Ovary (tissue), 9 donors: Measurements from ENCODE around the gene DLX3. TPM values are rescaled to one million over a fixed set of nuclear protein-coding genes. Genes with fewer than 3 reads are reported as not detected.

ENCODE experiments used
- DNase-seq, 5 donors: peaks; one replicate each; pipeline ENCODE4 v3.0.0-alpha.2; 2019 to 2020
- H3K27ac ChIP-seq, 2 donors: fragments of 200-600 bp; one replicate each; pipeline versions ENCODE4 v1.5.1 to v1.8.0; 2019 to 2022
- H3K27me3 ChIP-seq: fragments of 200-600 bp; one replicate; pipeline ENCODE4 v1.8.0; 2022
- H3K36me3 ChIP-seq: fragments of 200-600 bp; sonication (generic); one replicate; pipeline ENCODE4 v1.5.1; 2019
- H3K4me1 ChIP-seq: one replicate; pipeline ENCODE4 v1.8.1; 2013; ENCODE audit warnings: mild to moderate bottlenecking, moderate library complexity; ENCODE audit not compliant: insufficient read depth
- H3K4me3 ChIP-seq: fragments of 200-600 bp; sonication (generic); one replicate; pipeline ENCODE4 v1.5.1; 2017
- H3K9me3 ChIP-seq, 2 donors: fragments of 200-600 bp in 1 of 2; sonication (generic) in 1 of 2; one replicate each; pipeline versions ENCODE4 v1.5.1 to v1.8.1; 2013 to 2019; ENCODE audit warnings: mild to moderate bottlenecking in 1 of 2, moderate library complexity in 1 of 2
- CTCF ChIP-seq, 3 donors: fragments of 450-650 bp in 2 of 3; fragments of 200-600 bp in 1 of 3; IDR thresholded peaks; one replicate each; pipeline versions ENCODE4 v1.5.1 to v1.8.0; 2016 to 2022; ENCODE audit warnings: antibody characterized with exemption in 3 of 3, mild to moderate bottlenecking in 1 of 3
- EP300 ChIP-seq: sonication (generic); formaldehyde crosslinking; IDR thresholded peaks from one replicate; pipeline ENCODE4 v1.6.1; 2017; ENCODE audit warnings: antibody characterized with exemption
- POLR2A ChIP-seq: fragments of 450-650 bp; IDR thresholded peaks from one replicate; pipeline ENCODE4 v1.6.1; 2017; ENCODE audit warnings: antibody characterized with exemption, mild to moderate bottlenecking, moderate library complexity
- WGBS, 3 donors: extraction: QIAGEN DNeasy Blood & Tissue Kit in 1 of 3; methylation state at CpG; one replicate each; pipeline versions ENCODE4 v1.1.5 to v1.1.7; 2013 to 2017; 5-methylcytosine and 5-hydroxymethylcytosine counted together
- intact Hi-C, 4 donors: fragments of 100-400 bp; cut with DNase I; formaldehyde crosslinking; loops; one replicate each; pipeline versions ENCODE4 v1.11.0 to v1.15.1; 2022 to 2023
- polyA plus RNA-seq, 2 donors: library from polyadenylated mRNA; stranded (reverse); fragments of 200-250 nt in 1 of 2; fragments of 350-450 nt in 1 of 2; fragmentation: Illumina TruSeq in 1 of 2; extraction: RNeasy Lipid Tissue Mini Kit (QIAGEN cat#74804) in 1 of 2; gene quantifications; one replicate each; pipeline ENCODE4 v1.2.3, GENCODE V29; 2013 to 2014
- total RNA-seq, 7 donors: library from RNA; depleted of rRNA in 2 of 7; stranded (reverse); fragments of >200 nt in 2 of 7; fragmentation: NEBNext Ultra II Directional in 3 of 7; extraction: Animal tissue kit (Norgen Biotek cat#: 25700) in 3 of 7; gene quantifications; one replicate each; pipeline versions ENCODE4 v1.1.0 to v1.2.4, GENCODE V29; 2016 to 2023
- donor health status: DM: no; HTN: no; CAD: no; lungs with moderate emphysema.
- donor health status: DM: no; HTN: no; CAD: no.
- donor health status: Bipolar disorder and iron deficiency.
- donor health status: DM: yes; HTN: yes; CAD: no.
- donor health status: DM: no; HTN: no; CAD: no.
- donor health status: DM: yes; HTN: yes; CAD: no.

DLX3 gene
- total and polyA plus RNA-seq, 9 donors, result 0.10 to 1.3 (median 0.28) TPM; not detected in 1

DNA sequence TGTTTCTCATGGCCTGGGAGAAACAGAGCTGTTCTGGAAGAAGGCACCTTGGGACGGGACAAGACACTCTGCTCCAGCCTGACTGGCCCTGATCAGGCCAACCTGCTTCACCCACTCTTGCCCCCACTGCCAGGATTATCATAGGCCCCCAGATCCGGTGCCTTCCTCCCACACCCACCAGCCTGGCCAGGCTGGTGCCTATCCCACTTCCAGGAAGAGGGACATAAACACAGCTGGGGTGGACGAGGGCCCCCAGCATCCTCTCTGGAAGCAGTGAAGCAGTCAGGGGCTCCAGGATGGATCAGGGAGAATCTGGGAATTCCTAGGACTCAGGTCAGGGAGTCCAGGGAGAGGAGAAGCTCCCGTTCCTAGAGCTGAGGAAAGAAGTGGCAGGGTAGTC, 44.0 kb upstream of the DLX3 start:
- peaks cover 24% of the 10 kb centered on the region for H3K4me1 ChIP-seq
- peak in 1 of 5 donors; percentile 15 for DNase-seq
- no peak overlapping the region for H3K4me3 ChIP-seq
- no peaks in the 10 kb centered on the region for H3K27me3 ChIP-seq
- intact Hi-C loops, result no loop called here
- no peak overlapping the region for H3K27ac ChIP-seq
- H3K36me3 ChIP-seq, result no peaks in the 10 kb centered on the region
- WGBS, 3 donors, result 83 to 90% (median 89%) methylated on average over 4 of the region's 4 CpGs
- no peak for TF ChIP-seq CTCF (IDR thresholded peaks at IDR 0.05)
- no peak for TF ChIP-seq EP300
- TF ChIP-seq POLR2A, result no peak
- H3K9me3 ChIP-seq, result no peaks in the 10 kb centered on the region

DNA sequence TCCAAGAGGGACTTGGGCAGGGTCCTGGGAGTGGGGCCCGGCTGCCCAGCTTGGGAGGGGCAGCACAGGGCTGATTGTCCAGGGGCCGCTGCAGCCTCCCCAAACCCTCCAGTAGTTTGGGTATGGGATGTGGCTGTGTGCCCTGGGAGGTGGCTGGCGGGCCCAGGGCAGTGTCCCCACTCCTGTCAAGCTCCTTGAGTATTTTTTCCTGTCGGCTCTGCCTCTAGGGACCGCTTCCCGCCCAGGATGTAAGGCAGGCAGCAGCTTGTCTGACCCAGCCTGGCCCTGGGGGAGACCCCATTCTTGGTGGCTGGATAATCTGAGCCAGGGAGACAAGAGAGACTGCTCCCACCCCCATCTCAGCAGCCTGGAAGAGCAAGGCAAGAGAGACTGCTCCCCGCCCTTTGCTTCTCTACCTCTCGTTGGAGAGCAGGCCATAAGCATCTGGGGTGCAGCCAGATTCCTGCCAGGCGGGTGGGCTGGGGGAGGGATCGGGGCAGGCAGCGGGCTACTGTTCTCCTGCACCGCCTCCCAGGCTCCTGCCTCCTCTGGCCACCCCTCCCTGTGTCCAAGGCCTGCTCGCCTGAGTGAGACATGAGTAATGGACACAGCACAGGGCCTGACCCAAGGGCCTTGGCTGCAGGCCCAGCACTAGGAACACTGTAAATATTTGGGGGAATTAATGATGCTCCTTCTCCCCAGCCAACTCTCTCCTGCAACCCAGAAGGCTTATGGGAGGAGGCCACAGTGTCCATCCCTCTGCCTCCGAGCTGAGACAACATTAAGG, 42.5 kb upstream of the DLX3 start:
- H3K4me1 ChIP-seq, result peaks cover 24% of the 10 kb centered on the region
- peak; percentile 75 to 89 (median 86) for DNase-seq
- H3K9me3 ChIP-seq, result no peaks in the 10 kb centered on the region
- no peak overlapping the region for H3K4me3 ChIP-seq
- no peaks in the 10 kb centered on the region for H3K36me3 ChIP-seq
- TF ChIP-seq EP300 (no peak), POLR2A (no peak), CTCF (IDR thresholded peaks at IDR 0.05) (no peak)
- intact Hi-C loops, result no loop called here
- H3K27me3 ChIP-seq, result no peaks in the 10 kb centered on the region
- peak overlapping the region in 1 of 2 donors; percentile 54 for H3K27ac ChIP-seq
- WGBS, 3 donors, result 19 to 29% (median 20%) methylated on average over 14 of the region's 14 CpGs

DNA sequence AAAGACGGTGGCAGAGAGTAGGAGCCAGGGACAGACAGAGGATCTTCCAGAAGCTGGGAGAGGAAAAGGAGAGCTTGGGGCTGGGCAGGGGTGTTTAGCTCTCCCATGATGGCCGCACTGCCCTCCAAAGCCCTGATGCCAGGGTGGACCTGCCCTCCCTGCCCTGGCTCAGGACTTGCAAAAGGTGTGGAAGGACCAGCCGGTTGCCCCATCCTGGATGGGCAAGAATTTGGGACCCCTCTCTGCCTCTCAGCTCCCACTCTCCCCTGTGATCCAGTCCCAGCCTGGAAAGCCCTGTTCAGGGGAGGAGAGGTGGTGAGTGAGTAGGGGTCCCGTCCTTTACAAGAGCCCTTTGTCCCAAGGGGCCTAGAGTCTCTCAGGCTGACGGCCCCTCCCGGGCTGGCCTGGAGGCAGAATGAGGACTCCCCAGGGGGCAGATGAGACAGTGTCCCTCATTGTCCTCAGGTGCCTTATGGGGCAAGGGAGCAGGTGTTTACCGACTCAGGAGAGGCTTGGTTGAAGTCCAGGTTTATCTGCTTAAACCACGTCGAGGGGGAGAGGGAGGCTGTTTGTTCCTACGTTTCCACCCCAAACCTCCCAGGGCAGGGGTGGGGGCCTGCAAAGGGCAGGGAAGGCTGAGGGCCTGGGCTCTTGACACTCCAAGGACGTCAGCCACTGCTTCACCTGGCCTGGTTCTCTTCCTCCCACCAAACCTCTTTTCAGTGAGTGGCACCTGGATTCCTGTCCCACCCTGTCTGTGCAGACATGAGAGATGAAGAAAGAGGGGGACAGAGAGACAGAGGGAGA, 41.6 kb upstream of the DLX3 start:
- Histone ChIP-seq H3K27ac (peak overlapping the region in 1 of 2 donors; percentile 54), H3K36me3 (no peaks in the 10 kb centered on the region), H3K9me3 (no peaks in the 10 kb centered on the region), H3K4me3 (no peak overlapping the region), H3K27me3 (no peaks in the 10 kb centered on the region), H3K4me1 (peaks cover 24% of the 10 kb centered on the region)
- TF ChIP-seq EP300 (no peak), CTCF (IDR thresholded peaks at IDR 0.05) (no peak), POLR2A (no peak)
- 63 to 70% (median 68%) methylated on average over 11 of the region's 11 CpGs for WGBS, 3 donors
- intact Hi-C loops, result no loop called here
- peak in 2 of 5 donors; percentile 14 to 35 for DNase-seq

GRCh38 chr17:50035945-50036344, 40.9 kb upstream of the DLX3 start:
- Histone ChIP-seq H3K27ac (no peak overlapping the region), H3K4me3 (no peak overlapping the region), H3K4me1 (peaks cover 24% of the 10 kb centered on the region), H3K36me3 (no peaks in the 10 kb centered on the region), H3K9me3 (no peaks in the 10 kb centered on the region), H3K27me3 (no peaks in the 10 kb centered on the region)
- intact Hi-C loops, result no loop called here
- TF ChIP-seq EP300 (no peak), POLR2A (no peak)
- WGBS, 3 donors, result 85 to 100% (median 88%) methylated on average over 1 of the region's 1 CpG
- DNase-seq, result peak in 1 of 5 donors; percentile 13
